Sigmoid colon (tissue), 4 donors: ENCODE results near the gene CSTF1.

ENCODE experiments used
- CTCF ChIP-seq, 4 experiments: fragments of 450-650 bp in 3 of 4; fragments of 200-600 bp in 1 of 4; IDR thresholded peaks; one replicate each; pipeline ENCODE4 v1.5.1; 2016 to 2019; ENCODE audit warnings: antibody characterized with exemption in 4 of 4, mild to moderate bottlenecking in 3 of 4, moderate library complexity in 2 of 4
- EP300 ChIP-seq, 4 donors: sonication (generic); formaldehyde crosslinking; IDR thresholded peaks; one replicate each; pipeline ENCODE4 v1.6.1; 2017; ENCODE audit warnings: antibody characterized with exemption in 4 of 4

GRCh38 chr20:56353356-56353755, 39.1 kb upstream of the CSTF1 start:
- no peak for TF ChIP-seq CTCF (IDR thresholded peaks at IDR 0.05)
- no peak for TF ChIP-seq EP300 (IDR thresholded peaks at IDR 0.05)
